Right lobe of liver (tissue), 4 donors: ENCODE results near the gene SLC6A3.

ENCODE experiments used
- CTCF ChIP-seq, 4 donors: fragments of 200-600 bp in 3 of 4; fragments of 450-650 bp in 1 of 4; IDR thresholded peaks; one replicate each; pipeline versions ENCODE4 v1.5.1 to v1.8.0; 2016 to 2022; ENCODE audit warnings: antibody characterized with exemption in 4 of 4, mild to moderate bottlenecking in 2 of 4
- POLR2A ChIP-seq: fragments of 450-650 bp; IDR thresholded peaks from one replicate; pipeline ENCODE4 v1.6.1; 2017; ENCODE audit warnings: antibody characterized with exemption, mild to moderate bottlenecking
- donor health status: DM: no; HTN: no; CAD: no.
- donor health status: DM: no; HTN: no; CAD: no.
- donor health status: DM: no; HTN: yes; CAD: no.

- no peak for TF ChIP-seq CTCF (IDR thresholded peaks at IDR 0.05)
- no peak for TF ChIP-seq POLR2A
Observed at GRCh38 chr5:1448511-1449011, 3.3 kb upstream of the SLC6A3 start.
